Ramos (cell line): ENCODE data around the gene GNAT2.

ENCODE experiments used
- in situ Hi-C: fragments of 300-500 bp; cut with MboI; formaldehyde crosslinking; loops from one replicate; pipeline ENCODE4 v1.14.3; 2022; ENCODE audit warnings: low sequenced_read_pairs; ENCODE audit not compliant: unreplicated experiment

GNAT2 gene

GRCh38 chr1:109569323-109569722 is 50.1 kb downstream of the GNAT2 start:
- in situ Hi-C loops: no loop called here

- in situ Hi-C loops: no loop called here
These were observed 51.3 kb downstream of the GNAT2 start for GRCh38 chr1:109567877-109568672.

GRCh38 chr1:109566982-109567381 is 52.4 kb downstream of the GNAT2 start:
- in situ Hi-C loops: no loop called here

- in situ Hi-C loops: no loop called here
These were observed 54.2 kb downstream of the GNAT2 start for GRCh38 chr1:109565241-109565640.

- in situ Hi-C loops: no loop called here
These were observed 55.1 kb downstream of the GNAT2 start for GRCh38 chr1:109564194-109564878.

GRCh38 chr1:109559995-109560394 is 59.4 kb downstream of the GNAT2 start:
- in situ Hi-C loops: no loop called here

- in situ Hi-C loops: no loop called here
These were observed 61.9 kb downstream of the GNAT2 start for GRCh38 chr1:109557520-109557919.

- in situ Hi-C loops: no loop called here
These were observed 62.9 kb downstream of the GNAT2 start for GRCh38 chr1:109556563-109556962.
